ENCODE results near the gene PELI3. TPM values are rescaled to one million over a fixed set of nuclear protein-coding genes. Genes with fewer than 3 reads are reported as not detected.

PELI3 gene
- total and polyA plus RNA-seq, 2 of the 8 experiments (the other 6 are each of a cell fraction or from before 2014, with no cell fraction given): 5.2 to 7.6 TPM

GRCh38 chr11:66437979-66438503, 28.7 kb upstream of the PELI3 start:
- peak overlapping the region; percentile 95 for H2BK5ac ChIP-seq (ENCODE audit: low read depth, low read length)
- H3K27ac ChIP-seq (ENCODE audit: low read depth, low read length): peak overlapping the region; percentile 98
- H4K91ac ChIP-seq (replicated peaks; ENCODE audit: insufficient read length, low read length): peak overlapping the region; percentile 63
- H3K79me2 ChIP-seq (ENCODE audit: control insufficient read depth in 1 of 2, insufficient read depth in 2 of 2, low read length in 2 of 2): peaks cover 0 to 7% of the 10 kb centered on the region in 2 experiments; a peak in 2 of 4 replicates
- H3K23me2 ChIP-seq (ENCODE audit: low read depth, low read length): peaks cover 2% of the 10 kb centered on the region; the same call in 1 of the 2 replicates
- no peak overlapping the region for H3K23ac ChIP-seq (ENCODE audit: insufficient read length)
- no peaks in the 10 kb centered on the region for H3K27me3 ChIP-seq (replicated peaks in 1 of 4; ENCODE audit: control insufficient read depth in 3 of 4, extremely low read depth in 1 of 4, insufficient read depth in 3 of 4, low read length in 3 of 4)
- peaks cover 0 to 1% of the 10 kb centered on the region in 2 experiments for H4K20me1 ChIP-seq (replicated peaks in 1 of 2; ENCODE audit: control insufficient read depth in 1 of 2, insufficient read depth in 2 of 2, low read length in 2 of 2)
- peaks cover 9 to 23% (median 16%) of the 10 kb centered on the region in 4 experiments; a peak in 7 of 8 replicates for H3K36me3 ChIP-seq (ENCODE audit: control insufficient read depth in 2 of 4, insufficient read depth in 4 of 4, low read length in 3 of 4)
- H3K18ac ChIP-seq (ENCODE audit: extremely low read depth, low read length): peak overlapping the region; percentile 48
- H2BK120ac ChIP-seq (replicated peaks; ENCODE audit: low read depth, low read length): no peak overlapping the region
- TF ChIP-seq POLR2A (IDR thresholded peaks at IDR 0.05; ENCODE audit: control extremely low read depth in 1 of 2, low read depth in 2 of 2, low read length in 2 of 2): peak in 1 of 2 experiments; percentile 23; a peak in 1 of 3 replicates
- TF ChIP-seq TCF12 (IDR thresholded peaks at IDR 0.05; ENCODE audit: low read depth, low read length): no peak
- peak overlapping the region; percentile 80; the same call in 1 of the 2 replicates for H2BK12ac ChIP-seq (ENCODE audit: low read depth, low read length)
- H3K14ac ChIP-seq (ENCODE audit: insufficient read length): no peak overlapping the region
- peak overlapping the region; percentile 76 to 97 (median 92) for H3K9ac ChIP-seq (replicated peaks in 1 of 4; ENCODE audit: extremely low read depth in 1 of 4, low read depth in 3 of 4, low read length in 3 of 4)
- no peak overlapping the region for H3K56ac ChIP-seq (replicated peaks; ENCODE audit: insufficient read length, low read depth, low read length)
- peak overlapping the region; percentile 77 to 86 for H3K4me2 ChIP-seq (ENCODE audit: insufficient read depth in 1 of 2, low read depth in 2 of 2, low read length in 2 of 2)
- peak overlapping the region; percentile 23; the same call in 1 of the 2 replicates for H2BK20ac ChIP-seq (ENCODE audit: low read length)
- H2AK5ac ChIP-seq (ENCODE audit: low read depth, low read length): no peak overlapping the region
- H3K4me1 ChIP-seq (replicated peaks in 1 of 4; ENCODE audit: control insufficient read depth in 3 of 4, insufficient read depth in 4 of 4, low read length in 3 of 4): peaks cover 0 to 5% (median 2%) of the 10 kb centered on the region in 4 experiments; a peak in 2 of 7 replicates
- H2BK15ac ChIP-seq (ENCODE audit: low read length): no peak overlapping the region
- CTCF ChIA-PET (ENCODE audit: partially characterized antibody): interaction anchor here (0.7 to 13.7 kb wide), 24 partner anchors 8 to 411 kb away, joined by 3 to 259 read pairs (median 6); partner anchors contain the start of genes DPP3 and NPAS4
- peak overlapping the region; percentile 92; the same call in 1 of the 2 replicates for H4K8ac ChIP-seq (ENCODE audit: extremely low read depth, insufficient read depth, low read length)
- no peak for DNase-seq (ENCODE audit: low read depth in 1 of 2, low spot score in 2 of 2)
- peak overlapping the region; percentile 85 to 98 (median 88) for H3K4me3 ChIP-seq (ENCODE audit: extremely low read depth in 1 of 4, insufficient read depth in 2 of 4, low read depth in 3 of 4, low read length in 4 of 4)
- peaks cover 3% of the 10 kb centered on the region; the same call in 1 of the 2 replicates for H3K79me1 ChIP-seq (ENCODE audit: low read depth, low read length)
- peak overlapping the region; percentile 58 for H3K4ac ChIP-seq (replicated peaks; ENCODE audit: insufficient read length, low read depth, low read length)
- FAIRE-seq: no peak
- WGBS, 2 experiments (ENCODE audit: extremely low coverage in 1 of 2, insufficient coverage in 1 of 2, insufficient read length in 1 of 2, insufficient replicate concordance in 2 of 2, low coverage in 1 of 2, low lambda C conversion rate in 2 of 2, missing lambda C conversion rate in 1 of 2): 10% methylated on average over 10 of the region's 12 CpGs; no CpG with 5 or more reads in 1 of the 2 experiments
- peak overlapping the region; percentile 100; the same call in 1 of the 2 replicates for H2AFZ ChIP-seq (ENCODE audit: low read length)
- no peak overlapping the region for H4K5ac ChIP-seq (ENCODE audit: insufficient read length, low read depth, low read length)
- POLR2A ChIA-PET (ENCODE audit: partially characterized antibody): interaction anchor here (0.8 to 2.3 kb wide), 20 partner anchors 9 to 239 kb away, joined by 3 to 16 read pairs (median 5); partner anchors contain the start of genes DPP3, NPAS4, PELI3 and RBM14
- H3K9me3 ChIP-seq (ENCODE audit: insufficient read depth in 2 of 2, low read depth in 1 of 2, low read length in 1 of 2): peaks cover 3 to 7% of the 10 kb centered on the region in 2 experiments
